SU-DHL-6 (cell line): ENCODE measurements around the gene HMHB1.

ENCODE experiments used
- EZH2phosphoT487 ChIP-seq: fragments of 200-600 bp; sonication (generic), shearing (Covaris generic); conservative IDR thresholded peaks from 2 replicates; pipeline ENCODE4 v1.6.1; 2018; ENCODE audit warnings: mild to moderate bottlenecking, antibody characterized with exemption, low read length, moderate library complexity, mixed read lengths
- TF ChIP-seq, protein P1 (sequence below): fragments of 200-600 bp; sonication (generic); IDR thresholded peaks from one replicate; pipeline ENCODE4 v1.5.1; 2017; ENCODE audit warnings: antibody characterized with exemption, mild to moderate bottlenecking, low read length, moderate library complexity; ENCODE audit not compliant: insufficient read depth, poor library complexity, severe bottlenecking

DNA sequence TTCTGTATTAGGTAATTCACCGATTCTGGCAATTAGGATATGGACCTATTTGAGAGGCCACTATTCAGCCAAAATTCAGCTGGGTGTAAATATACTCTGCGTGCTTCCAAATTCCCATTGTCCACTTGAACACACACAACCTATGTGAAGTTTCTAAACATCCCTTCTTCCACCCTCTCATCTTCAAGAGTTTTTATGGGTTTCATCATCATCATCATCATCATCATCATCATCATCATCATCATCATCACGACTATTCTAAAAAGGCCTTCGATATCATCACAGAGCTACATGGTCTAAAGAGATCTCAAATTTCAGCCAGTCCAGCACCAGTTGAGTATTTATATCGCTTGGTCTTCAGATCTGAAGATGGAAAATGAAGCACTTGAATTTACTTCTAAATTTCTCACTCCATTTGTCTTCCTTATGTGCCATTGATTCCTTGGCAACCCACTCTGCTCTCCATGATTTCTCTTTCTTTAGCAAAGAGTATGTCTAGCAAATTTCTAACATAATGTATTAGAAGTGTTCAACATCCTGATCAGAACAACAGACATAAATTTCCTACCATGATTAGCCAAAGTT is 49.2 kb upstream of the HMHB1 start:
- TF ChIP-seq, protein P1, sequence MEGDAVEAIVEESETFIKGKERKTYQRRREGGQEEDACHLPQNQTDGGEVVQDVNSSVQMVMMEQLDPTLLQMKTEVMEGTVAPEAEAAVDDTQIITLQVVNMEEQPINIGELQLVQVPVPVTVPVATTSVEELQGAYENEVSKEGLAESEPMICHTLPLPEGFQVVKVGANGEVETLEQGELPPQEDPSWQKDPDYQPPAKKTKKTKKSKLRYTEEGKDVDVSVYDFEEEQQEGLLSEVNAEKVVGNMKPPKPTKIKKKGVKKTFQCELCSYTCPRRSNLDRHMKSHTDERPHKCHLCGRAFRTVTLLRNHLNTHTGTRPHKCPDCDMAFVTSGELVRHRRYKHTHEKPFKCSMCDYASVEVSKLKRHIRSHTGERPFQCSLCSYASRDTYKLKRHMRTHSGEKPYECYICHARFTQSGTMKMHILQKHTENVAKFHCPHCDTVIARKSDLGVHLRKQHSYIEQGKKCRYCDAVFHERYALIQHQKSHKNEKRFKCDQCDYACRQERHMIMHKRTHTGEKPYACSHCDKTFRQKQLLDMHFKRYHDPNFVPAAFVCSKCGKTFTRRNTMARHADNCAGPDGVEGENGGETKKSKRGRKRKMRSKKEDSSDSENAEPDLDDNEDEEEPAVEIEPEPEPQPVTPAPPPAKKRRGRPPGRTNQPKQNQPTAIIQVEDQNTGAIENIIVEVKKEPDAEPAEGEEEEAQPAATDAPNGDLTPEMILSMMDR: no peak
- no peak for TF ChIP-seq EZH2phosphoT487
